Keratinocyte (primary cell): ENCODE data around the gene POLE4. TPM values are rescaled to one million over a fixed set of nuclear protein-coding genes. Genes with fewer than 3 reads are reported as not detected.

Source experiments
- DNase-seq: peaks from one replicate; pipeline ENCODE4 v3.0.0-alpha.2; 2011; ENCODE audit warnings: low read depth, missing footprints, low spot score
- FAIRE-seq: peaks from 2 replicates; lab custom pipeline; 2011; peaks lifted over from hg19 to GRCh38; lab: Jason Lieb, UNC
- H2AFZ ChIP-seq: 2 replicates; pipeline ENCODE4 v1.6.0; 2012; ENCODE audit warnings: low read length, control low read depth, inconsistent platforms; ENCODE audit not compliant: control insufficient read depth
- H3K27ac ChIP-seq: 2 replicates; pipeline ENCODE4 v1.5.1; 2011; ENCODE audit warnings: low read length; ENCODE audit not compliant: control insufficient read depth, insufficient read depth
- H3K27me3 ChIP-seq: 3 replicates; pipeline ENCODE4 v1.6.0; 2011; ENCODE audit warnings: low read length; ENCODE audit not compliant: control insufficient read depth, insufficient read depth; ENCODE audit errors: extremely low read depth
- H3K36me3 ChIP-seq, 2 experiments: 2 replicates in 1 of 2; 3 replicates in 1 of 2; pipeline ENCODE4 v1.5.1; 2011; ENCODE audit warnings: low read length in 2 of 2, mild to moderate bottlenecking in 1 of 2; ENCODE audit not compliant: control insufficient read depth in 2 of 2, insufficient read depth in 2 of 2; ENCODE audit errors: extremely low read depth in 1 of 2
- H3K4me1 ChIP-seq: 3 replicates; pipeline ENCODE4 v1.5.1; 2011; ENCODE audit warnings: low read length; ENCODE audit not compliant: control insufficient read depth, insufficient read depth; ENCODE audit errors: extremely low read depth
- H3K4me2 ChIP-seq: 3 replicates; pipeline ENCODE4 v1.6.0; 2011; ENCODE audit warnings: low read depth, low read length; ENCODE audit not compliant: control insufficient read depth, insufficient read depth; ENCODE audit errors: extremely low read depth
- H3K4me3 ChIP-seq, 3 experiments: fragments of 200-600 bp in 1 of 3; sonication (generic) in 1 of 3; 2 replicates in 2 of 3; 3 replicates in 1 of 3; pipeline ENCODE4 v1.5.1; 2011 to 2016; ENCODE audit warnings: low read length in 3 of 3, mild to moderate bottlenecking in 3 of 3, control low read depth in 2 of 3, inconsistent platforms in 1 of 3, low read depth in 1 of 3, mixed read lengths in 1 of 3, mixed run types in 1 of 3, moderate library complexity in 1 of 3; ENCODE audit not compliant: control insufficient read depth in 2 of 3, insufficient read depth in 2 of 3; ENCODE audit errors: extremely low read depth in 1 of 3
- H3K79me2 ChIP-seq: 2 replicates; pipeline ENCODE4 v1.6.0; 2012; ENCODE audit warnings: low read length; ENCODE audit not compliant: control insufficient read depth, insufficient read depth
- H3K9ac ChIP-seq: 3 replicates; pipeline ENCODE4 v1.6.0; 2011; ENCODE audit warnings: low read length; ENCODE audit not compliant: control insufficient read depth, insufficient read depth; ENCODE audit errors: extremely low read depth
- H3K9me1 ChIP-seq: 3 replicates; pipeline ENCODE4 v1.6.0; 2011; ENCODE audit warnings: low read length; ENCODE audit not compliant: control insufficient read depth, insufficient read depth; ENCODE audit errors: extremely low read depth
- H3K9me3 ChIP-seq: 2 replicates; pipeline ENCODE4 v1.5.1; 2012; ENCODE audit warnings: low read depth, low read length; ENCODE audit not compliant: control insufficient read depth
- H4K20me1 ChIP-seq: 3 replicates; pipeline ENCODE4 v1.6.0; 2011; ENCODE audit warnings: low read length; ENCODE audit not compliant: control insufficient read depth, insufficient read depth; ENCODE audit errors: extremely low read depth
- EZH2 ChIP-seq: IDR thresholded peaks from one replicate; pipeline ENCODE4 v1.6.1; 2012; ENCODE audit warnings: inconsistent platforms, mild to moderate bottlenecking, low read length, moderate library complexity
- dilution Hi-C: fragments of 300-500 bp; cut with MboI; formaldehyde crosslinking; loops from one replicate; pipeline ENCODE4 v1.7.0; 2020; ENCODE audit warnings: low sequenced_read_pairs; ENCODE audit not compliant: extremely low pct_ligation_motif_present
- polyA plus RNA-seq, 5 experiments: library from polyadenylated mRNA; depleted of rRNA in 3 of 5; stranded (reverse) in 3 of 5; stranded (forward) in 1 of 5; unstranded in 1 of 5; fragments of >200 nt; gene quantifications; 1 replicate in 1 of 5; 2 replicates in 3 of 5; 3 replicates in 1 of 5; pipeline versions ENCODE4 v1.2.1 to v1.2.3, GENCODE V29; 2011 to 2012; ENCODE audit warnings: missing spikeins in 2 of 5, low read depth in 1 of 5, low replicate concordance in 1 of 5
- TF ChIP-seq, protein P1 (sequence below), 3 experiments: IDR thresholded peaks in 1 of 3; conservative IDR thresholded peaks in 1 of 3; optimal IDR thresholded peaks in 1 of 3; 2 replicates in 2 of 3; 3 replicates in 1 of 3; pipeline versions ENCODE3 to v1.5.1; 2011; ENCODE audit warnings: low read length in 3 of 3, mild to moderate bottlenecking in 3 of 3, moderate library complexity in 2 of 3, control low read depth in 1 of 3, inconsistent platforms in 1 of 3; ENCODE audit not compliant: insufficient read depth in 2 of 3; ENCODE audit errors: extremely low read depth in 1 of 3

POLE4 gene
- polyA plus RNA-seq, 1 donor (not counting 4 experiments of a cell fraction or from before 2014, with no cell fraction given) = 66.4 TPM

DNA sequence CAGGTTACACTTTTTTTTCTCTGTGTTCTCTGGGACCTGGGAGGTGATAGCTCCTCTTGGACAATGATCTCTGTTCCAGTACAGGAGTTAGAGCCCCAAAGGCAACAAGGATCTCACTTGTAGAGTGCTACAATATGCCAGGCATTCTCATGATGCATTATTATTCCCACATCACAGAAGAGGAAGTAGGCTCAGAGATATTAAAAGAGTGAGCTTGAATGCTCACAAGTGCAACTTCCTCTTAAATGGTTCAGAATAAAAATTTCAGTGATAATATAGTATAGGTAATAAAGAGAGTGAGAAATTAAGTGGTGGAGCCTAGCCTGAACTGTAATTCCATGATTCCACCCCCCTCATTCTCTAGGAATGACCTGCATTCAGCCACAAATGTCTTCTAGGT, 21.4 kb downstream of the POLE4 start:
- Histone ChIP-seq H3K27me3 (no peaks in the 10 kb centered on the region), H2AFZ (no peak overlapping the region), H3K9me1 (no peaks in the 10 kb centered on the region), H3K4me2 (no peak overlapping the region), H3K9ac (no peak overlapping the region), H4K20me1 (no peaks in the 10 kb centered on the region), H3K27ac (no peak overlapping the region), H3K36me3 (no peaks in the 10 kb centered on the region), H3K79me2 (no peaks in the 10 kb centered on the region), H3K4me3 (no peak overlapping the region), H3K4me1 (no peaks in the 10 kb centered on the region), H3K9me3 (no peaks in the 10 kb centered on the region)
- no peak for TF ChIP-seq EZH2
- TF ChIP-seq, protein P1, sequence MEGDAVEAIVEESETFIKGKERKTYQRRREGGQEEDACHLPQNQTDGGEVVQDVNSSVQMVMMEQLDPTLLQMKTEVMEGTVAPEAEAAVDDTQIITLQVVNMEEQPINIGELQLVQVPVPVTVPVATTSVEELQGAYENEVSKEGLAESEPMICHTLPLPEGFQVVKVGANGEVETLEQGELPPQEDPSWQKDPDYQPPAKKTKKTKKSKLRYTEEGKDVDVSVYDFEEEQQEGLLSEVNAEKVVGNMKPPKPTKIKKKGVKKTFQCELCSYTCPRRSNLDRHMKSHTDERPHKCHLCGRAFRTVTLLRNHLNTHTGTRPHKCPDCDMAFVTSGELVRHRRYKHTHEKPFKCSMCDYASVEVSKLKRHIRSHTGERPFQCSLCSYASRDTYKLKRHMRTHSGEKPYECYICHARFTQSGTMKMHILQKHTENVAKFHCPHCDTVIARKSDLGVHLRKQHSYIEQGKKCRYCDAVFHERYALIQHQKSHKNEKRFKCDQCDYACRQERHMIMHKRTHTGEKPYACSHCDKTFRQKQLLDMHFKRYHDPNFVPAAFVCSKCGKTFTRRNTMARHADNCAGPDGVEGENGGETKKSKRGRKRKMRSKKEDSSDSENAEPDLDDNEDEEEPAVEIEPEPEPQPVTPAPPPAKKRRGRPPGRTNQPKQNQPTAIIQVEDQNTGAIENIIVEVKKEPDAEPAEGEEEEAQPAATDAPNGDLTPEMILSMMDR (optimal IDR thresholded peaks at IDR 0.05 in 1 of 3, IDR thresholded peaks at IDR 0.05 in 1 of 3, conservative IDR thresholded peaks at IDR 0.05 in 1 of 3; ENCODE audit: extremely low read depth in 1 of 3, insufficient read depth in 2 of 3, low read length in 3 of 3) = no peak
- no peak for DNase-seq
- dilution Hi-C loops = no loop called here
- no peak for FAIRE-seq

DNA sequence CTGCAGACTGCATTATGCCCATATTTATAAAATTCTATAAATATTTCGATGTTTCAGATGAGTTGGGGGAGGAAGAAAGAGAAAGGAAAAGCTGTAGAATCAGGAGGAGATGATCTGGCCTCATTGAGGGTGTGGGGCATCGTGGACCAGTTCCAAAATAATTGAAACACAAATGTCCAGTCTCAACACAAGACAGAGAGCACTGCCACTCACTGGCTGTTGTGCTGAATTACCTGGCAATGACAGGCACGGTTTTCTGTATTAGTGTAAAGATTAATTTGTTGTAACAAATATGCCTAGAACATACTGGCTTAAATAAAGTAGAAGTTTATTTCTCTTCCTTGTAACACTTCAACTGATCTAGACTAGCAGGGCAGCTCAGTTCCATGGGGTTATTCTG, 24.1 kb downstream of the POLE4 start:
- no peak overlapping the region for H3K4me2 ChIP-seq
- H3K4me3 ChIP-seq = no peak overlapping the region
- no peak overlapping the region for H2AFZ ChIP-seq
- H3K79me2 ChIP-seq = no peaks in the 10 kb centered on the region
- no peak for DNase-seq
- no peak overlapping the region for H3K9ac ChIP-seq
- dilution Hi-C loops = no loop called here
- no peaks in the 10 kb centered on the region for H3K36me3 ChIP-seq
- no peaks in the 10 kb centered on the region for H3K9me3 ChIP-seq
- H3K4me1 ChIP-seq = no peaks in the 10 kb centered on the region
- FAIRE-seq = no peak
- H3K27ac ChIP-seq = no peak overlapping the region
- TF ChIP-seq, protein P1 (optimal IDR thresholded peaks at IDR 0.05 in 1 of 3, IDR thresholded peaks at IDR 0.05 in 1 of 3, conservative IDR thresholded peaks at IDR 0.05 in 1 of 3; ENCODE audit: extremely low read depth in 1 of 3, insufficient read depth in 2 of 3, low read length in 3 of 3) = peak in 2 of 3 experiments; percentile 32 to 60
- TF ChIP-seq EZH2 = no peak
- no peaks in the 10 kb centered on the region for H4K20me1 ChIP-seq
- no peaks in the 10 kb centered on the region for H3K27me3 ChIP-seq
- H3K9me1 ChIP-seq = no peaks in the 10 kb centered on the region
